HL-60 (cell line): ENCODE measurements around the gene AFF3.

Experiments
- DNase-seq, 2 experiments: peaks; one replicate each; pipeline ENCODE4 v3.0.0-alpha.2; 2010 to 2020; ENCODE audit warnings: low read depth in 1 of 2, low spot score in 1 of 2
- H3K27ac ChIP-seq: fragments of 250-450 bp; sonication (Bioruptor Pico); replicated peaks from 2 replicates; pipeline ENCODE4 v1.5.1; 2020; ENCODE audit warnings: mild to moderate bottlenecking, moderate library complexity
- H3K27me3 ChIP-seq: fragments of 250-450 bp; sonication (Bioruptor Pico); 2 replicates; pipeline ENCODE4 v1.5.1; 2021; ENCODE audit warnings: mild to moderate bottlenecking, moderate library complexity; ENCODE audit not compliant: insufficient read depth, poor library complexity, severe bottlenecking
- H3K4me3 ChIP-seq: replicated peaks from 2 replicates; pipeline ENCODE4 v1.5.1; 2011; ENCODE audit warnings: mild to moderate bottlenecking, control low read depth, low read length; ENCODE audit not compliant: insufficient read depth
- GABPA ChIP-seq: IDR thresholded peaks from 2 replicates; pipeline ENCODE4 v1.6.1; 2012; ENCODE audit warnings: low read depth
- POLR2AphosphoS5 ChIP-seq: IDR thresholded peaks from 2 replicates; pipeline ENCODE4 v1.6.1; 2012; ENCODE audit warnings: low read depth
- SPI1 ChIP-seq: IDR thresholded peaks from 2 replicates; pipeline ENCODE4 v1.6.1; 2012; ENCODE audit warnings: low read depth, mild to moderate bottlenecking, borderline replicate concordance
- TF ChIP-seq, protein P1 (sequence below): IDR thresholded peaks from 2 replicates; pipeline ENCODE4 v1.6.1; 2012; ENCODE audit warnings: low read depth; ENCODE audit not compliant: insufficient replicate concordance
- TF ChIP-seq, protein P2 (sequence below): IDR thresholded peaks from one replicate; pipeline ENCODE4 v1.5.1; 2011; ENCODE audit warnings: low read length, control low read depth, inconsistent platforms; ENCODE audit not compliant: insufficient read depth

Gene AFF3

DNA sequence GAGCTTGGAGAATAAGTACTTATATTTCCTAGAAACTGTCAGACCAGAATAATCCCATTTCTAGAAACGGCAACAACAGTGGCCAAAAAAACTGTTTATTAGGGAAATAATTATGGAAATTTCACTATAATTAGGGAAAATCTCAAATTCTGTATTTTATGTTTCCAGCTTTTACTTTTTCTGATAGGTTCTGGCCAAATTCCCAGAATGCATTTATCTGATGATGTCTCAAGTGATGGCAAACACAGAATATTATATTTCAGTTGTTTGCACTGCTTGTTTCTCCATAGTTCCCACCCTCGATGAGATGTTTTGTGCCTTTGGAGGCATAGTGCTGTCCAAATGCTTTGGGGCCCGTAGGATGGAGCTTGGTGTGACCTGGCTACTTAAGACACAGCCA, 66.9 kb downstream of the AFF3 start:
- no peak overlapping the region for H3K27ac ChIP-seq
- DNase-seq: no peak
- no peaks in the 10 kb centered on the region for H3K27me3 ChIP-seq
- H3K4me3 ChIP-seq: no peak overlapping the region
- TF ChIP-seq POLR2AphosphoS5 (no peak), SPI1 (no peak), GABPA (no peak)
- TF ChIP-seq, protein P1, sequence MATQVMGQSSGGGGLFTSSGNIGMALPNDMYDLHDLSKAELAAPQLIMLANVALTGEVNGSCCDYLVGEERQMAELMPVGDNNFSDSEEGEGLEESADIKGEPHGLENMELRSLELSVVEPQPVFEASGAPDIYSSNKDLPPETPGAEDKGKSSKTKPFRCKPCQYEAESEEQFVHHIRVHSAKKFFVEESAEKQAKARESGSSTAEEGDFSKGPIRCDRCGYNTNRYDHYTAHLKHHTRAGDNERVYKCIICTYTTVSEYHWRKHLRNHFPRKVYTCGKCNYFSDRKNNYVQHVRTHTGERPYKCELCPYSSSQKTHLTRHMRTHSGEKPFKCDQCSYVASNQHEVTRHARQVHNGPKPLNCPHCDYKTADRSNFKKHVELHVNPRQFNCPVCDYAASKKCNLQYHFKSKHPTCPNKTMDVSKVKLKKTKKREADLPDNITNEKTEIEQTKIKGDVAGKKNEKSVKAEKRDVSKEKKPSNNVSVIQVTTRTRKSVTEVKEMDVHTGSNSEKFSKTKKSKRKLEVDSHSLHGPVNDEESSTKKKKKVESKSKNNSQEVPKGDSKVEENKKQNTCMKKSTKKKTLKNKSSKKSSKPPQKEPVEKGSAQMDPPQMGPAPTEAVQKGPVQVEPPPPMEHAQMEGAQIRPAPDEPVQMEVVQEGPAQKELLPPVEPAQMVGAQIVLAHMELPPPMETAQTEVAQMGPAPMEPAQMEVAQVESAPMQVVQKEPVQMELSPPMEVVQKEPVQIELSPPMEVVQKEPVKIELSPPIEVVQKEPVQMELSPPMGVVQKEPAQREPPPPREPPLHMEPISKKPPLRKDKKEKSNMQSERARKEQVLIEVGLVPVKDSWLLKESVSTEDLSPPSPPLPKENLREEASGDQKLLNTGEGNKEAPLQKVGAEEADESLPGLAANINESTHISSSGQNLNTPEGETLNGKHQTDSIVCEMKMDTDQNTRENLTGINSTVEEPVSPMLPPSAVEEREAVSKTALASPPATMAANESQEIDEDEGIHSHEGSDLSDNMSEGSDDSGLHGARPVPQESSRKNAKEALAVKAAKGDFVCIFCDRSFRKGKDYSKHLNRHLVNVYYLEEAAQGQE: no peak
- TF ChIP-seq, protein P2, sequence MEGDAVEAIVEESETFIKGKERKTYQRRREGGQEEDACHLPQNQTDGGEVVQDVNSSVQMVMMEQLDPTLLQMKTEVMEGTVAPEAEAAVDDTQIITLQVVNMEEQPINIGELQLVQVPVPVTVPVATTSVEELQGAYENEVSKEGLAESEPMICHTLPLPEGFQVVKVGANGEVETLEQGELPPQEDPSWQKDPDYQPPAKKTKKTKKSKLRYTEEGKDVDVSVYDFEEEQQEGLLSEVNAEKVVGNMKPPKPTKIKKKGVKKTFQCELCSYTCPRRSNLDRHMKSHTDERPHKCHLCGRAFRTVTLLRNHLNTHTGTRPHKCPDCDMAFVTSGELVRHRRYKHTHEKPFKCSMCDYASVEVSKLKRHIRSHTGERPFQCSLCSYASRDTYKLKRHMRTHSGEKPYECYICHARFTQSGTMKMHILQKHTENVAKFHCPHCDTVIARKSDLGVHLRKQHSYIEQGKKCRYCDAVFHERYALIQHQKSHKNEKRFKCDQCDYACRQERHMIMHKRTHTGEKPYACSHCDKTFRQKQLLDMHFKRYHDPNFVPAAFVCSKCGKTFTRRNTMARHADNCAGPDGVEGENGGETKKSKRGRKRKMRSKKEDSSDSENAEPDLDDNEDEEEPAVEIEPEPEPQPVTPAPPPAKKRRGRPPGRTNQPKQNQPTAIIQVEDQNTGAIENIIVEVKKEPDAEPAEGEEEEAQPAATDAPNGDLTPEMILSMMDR: no peak

DNA sequence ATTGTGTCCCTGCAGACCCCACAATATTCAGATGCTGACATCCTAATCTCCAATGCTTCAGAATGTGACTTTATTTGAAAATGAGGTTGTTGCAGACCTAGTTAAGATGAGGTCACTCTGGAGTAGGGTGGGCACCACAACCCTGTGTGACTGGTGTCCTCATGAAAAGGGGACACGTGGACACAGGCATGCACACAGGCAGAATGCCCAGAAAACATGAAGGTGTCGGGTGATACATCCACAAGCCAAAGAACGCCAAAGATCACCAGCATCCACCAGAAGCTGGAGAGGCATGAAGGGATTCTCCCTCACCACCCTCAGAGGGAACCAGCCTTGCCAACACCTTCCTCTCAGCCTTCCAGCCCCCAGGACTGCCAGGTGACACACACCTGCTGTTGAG, 69.3 kb downstream of the AFF3 start:
- TF ChIP-seq POLR2AphosphoS5 (no peak), SPI1 (no peak), GABPA (no peak)
- TF ChIP-seq, protein P1: no peak
- TF ChIP-seq, protein P2: no peak
- Histone ChIP-seq H3K4me3 (no peak overlapping the region), H3K27ac (no peak overlapping the region), H3K27me3 (no peaks in the 10 kb centered on the region)
- no peak for DNase-seq

DNA sequence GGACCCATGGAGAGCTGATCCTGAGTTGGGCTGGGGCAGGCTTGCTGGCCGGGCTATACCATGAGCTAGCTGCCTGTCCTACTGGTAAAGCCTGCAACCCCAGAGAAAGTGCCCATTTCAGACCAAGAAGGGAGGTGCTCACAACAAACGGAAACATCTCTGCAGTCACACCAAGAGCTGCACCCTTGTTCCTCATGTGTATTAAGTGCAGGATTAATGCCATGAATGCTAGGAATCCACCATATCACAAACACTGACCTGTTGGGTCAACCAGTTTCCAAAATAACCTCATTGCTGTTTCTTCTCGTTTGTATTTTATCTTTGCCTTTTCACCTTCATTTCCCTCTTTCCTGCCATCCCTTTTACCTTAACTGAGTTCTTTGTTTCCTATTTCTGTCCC, 69.9 kb downstream of the AFF3 start:
- Histone ChIP-seq H3K4me3 (no peak overlapping the region), H3K27me3 (no peaks in the 10 kb centered on the region), H3K27ac (no peak overlapping the region)
- TF ChIP-seq, protein P1: no peak
- TF ChIP-seq GABPA (no peak), POLR2AphosphoS5 (no peak)
- TF ChIP-seq, protein P2: no peak
- DNase-seq: no peak
